ENCODE measurements around the gene NR2E3.
A peak's percentile ranks its signal among the peaks of the same experiment; 100 is the strongest.

NR2E3 gene

GRCh38 chr15:71810256-71811035 lies at the start of gene NR2E3:
Gene NR2E3 (plus strand): TSS chr15:71810554. CDS start chr15:71810744, 190 bp downstream.
- no peak for DNase-seq

- no peak for DNase-seq
Observed at GRCh38 chr15:71760852-71761251, 49.5 kb upstream of the NR2E3 start.

GRCh38 chr15:71761649-71762048 lies 48.7 kb upstream of the NR2E3 start:
- DNase-seq = peak; percentile 54

- DNase-seq = no peak
Observed at GRCh38 chr15:71768184-71768583, 42.2 kb upstream of the NR2E3 start.

- DNase-seq = no peak
Observed at GRCh38 chr15:71773206-71773859, 37.0 kb upstream of the NR2E3 start.

- DNase-seq = peak; percentile 54
Observed at GRCh38 chr15:71775856-71776255, 34.5 kb upstream of the NR2E3 start.

GRCh38 chr15:71776304-71776703 lies 34.0 kb upstream of the NR2E3 start:
- no peak for DNase-seq

GRCh38 chr15:71777216-71777943 lies 33.0 kb upstream of the NR2E3 start:
- DNase-seq = no peak

GRCh38 chr15:71779073-71779797 lies 31.1 kb upstream of the NR2E3 start:
- DNase-seq = no peak

- peak; percentile 38 for DNase-seq
Observed at GRCh38 chr15:71780115-71780976, 30.0 kb upstream of the NR2E3 start.

- DNase-seq = peak; percentile 31
Observed at GRCh38 chr15:71781179-71781964, 29.0 kb upstream of the NR2E3 start.

GRCh38 chr15:71781965-71782265 lies 28.4 kb upstream of the NR2E3 start:
- no peak for DNase-seq

GRCh38 chr15:71782422-71783165 lies 27.8 kb upstream of the NR2E3 start:
- no peak for DNase-seq

GRCh38 chr15:71784719-71785118 lies 25.6 kb upstream of the NR2E3 start:
- DNase-seq = no peak

- no peak for DNase-seq
Observed at GRCh38 chr15:71785996-71786395, 24.4 kb upstream of the NR2E3 start.

- no peak for DNase-seq
Observed at GRCh38 chr15:71786673-71787072, 23.7 kb upstream of the NR2E3 start.

- no peak for DNase-seq
Observed at GRCh38 chr15:71788646-71789579, 21.4 kb upstream of the NR2E3 start.

GRCh38 chr15:71789616-71790015 lies 20.7 kb upstream of the NR2E3 start:
- DNase-seq = no peak

GRCh38 chr15:71790081-71790480 lies 20.3 kb upstream of the NR2E3 start:
- DNase-seq = peak; percentile 24

- DNase-seq = no peak
Observed at GRCh38 chr15:71791975-71792374, 18.4 kb upstream of the NR2E3 start.

All from fibroblast of skin of right quadriceps (primary cell).